HepG2 (cell line): ENCODE measurements around the gene DDC. TPM values are rescaled to one million over a fixed set of nuclear protein-coding genes. Genes with fewer than 3 reads are reported as not detected.
A peak's percentile ranks its signal among the peaks of the same experiment; 100 is the strongest.

Experiments
- BRCA1 ChIP-seq: sonication (generic); formaldehyde crosslinking; IDR thresholded peaks from 2 replicates; pipeline ENCODE4 v1.4.0; 2020; ENCODE audit warnings: missing genetic modification reagents
- CCAR2 ChIP-seq: fragments of 200-400 bp; formaldehyde crosslinking; optimal IDR thresholded peaks from 2 replicates; pipeline ENCODE3; 2018; ENCODE audit warnings: low read depth, mild to moderate bottlenecking, low read length, moderate library complexity
- CHD2 ChIP-seq: IDR thresholded peaks from 2 replicates; pipeline ENCODE4 v1.6.1; 2011; ENCODE audit warnings: low read depth, low read length, improper control_type of control experiment
- GTF3A ChIP-seq: sonication (generic); formaldehyde crosslinking; conservative IDR thresholded peaks from 2 replicates; pipeline ENCODE4 v1.4.0; 2020; ENCODE audit warnings: mild to moderate bottlenecking, missing genetic modification reagents
- HNRNPUL1 ChIP-seq: fragments of 200-400 bp; formaldehyde crosslinking; IDR thresholded peaks from 2 replicates; pipeline ENCODE4 v1.6.1; 2017; ENCODE audit warnings: low read depth, mild to moderate bottlenecking, low read length, moderate library complexity
- MXD3 ChIP-seq: IDR thresholded peaks from 2 replicates; pipeline ENCODE4 v1.6.1; 2016; ENCODE audit warnings: mild to moderate bottlenecking, missing biosample characterization, missing genetic modification reagents
- RAD21 ChIP-seq: fragments of 450-650 bp; formaldehyde crosslinking; IDR thresholded peaks from 2 replicates; pipeline ENCODE4 v1.5.0; 2020; ENCODE audit warnings: mild to moderate bottlenecking
- SIN3A ChIP-seq: IDR thresholded peaks from 2 replicates; pipeline ENCODE4 v1.6.1; 2011; ENCODE audit warnings: low read depth, mild to moderate bottlenecking, control low read depth, low read length, borderline replicate concordance
- ZBTB49 ChIP-seq: sonication (generic); formaldehyde crosslinking; IDR thresholded peaks from 2 replicates; pipeline ENCODE4 v1.4.0; 2020; ENCODE audit warnings: missing genetic modification reagents, borderline replicate concordance
- ZNF276 ChIP-seq: sonication (generic); formaldehyde crosslinking; IDR thresholded peaks from 2 replicates; pipeline ENCODE4 v1.4.0; 2020; ENCODE audit warnings: mild to moderate bottlenecking, low read depth, missing genetic modification reagents
- ZNF292 ChIP-seq: sonication (generic); formaldehyde crosslinking; IDR thresholded peaks from 2 replicates; pipeline ENCODE4 v1.8.1; 2022; ENCODE audit warnings: mild to moderate bottlenecking, low read depth, missing genetic modification reagents, borderline replicate concordance
- ZNF407 ChIP-seq: sonication (generic); formaldehyde crosslinking; IDR thresholded peaks from one replicate; pipeline ENCODE4 v1.5.1; 2020; ENCODE audit warnings: mild to moderate bottlenecking, missing genetic modification reagents; ENCODE audit errors: not compliant biosample characterization
- ZNF543 ChIP-seq: sonication (generic); formaldehyde crosslinking; IDR thresholded peaks from 2 replicates; pipeline ENCODE4 v1.4.0; 2020; ENCODE audit warnings: mild to moderate bottlenecking, missing genetic modification reagents
- polyA plus RNA-seq, 8 experiments: library from polyadenylated mRNA; depleted of rRNA in 3 of 8; stranded (reverse) in 7 of 8; unstranded in 1 of 8; fragments of >200 nt; fragmentation: Illumina TruSeq in 4 of 8; extraction: Trizol in 4 of 8; gene quantifications; 2 replicates each; pipeline versions ENCODE4 v1.2.1 to v1.2.3, GENCODE V29; 2011 to 2016; ENCODE audit warnings: low read depth in 4 of 8, missing spikeins in 1 of 8, mixed read lengths in 1 of 8; ENCODE audit not compliant: insufficient read depth in 1 of 8
- total RNA-seq, 5 experiments: library from RNA; depleted of rRNA; stranded (reverse); fragments of >200 nt; fragmentation: Illumina TruSeq; extraction: Trizol; gene quantifications; 2 replicates each; pipeline ENCODE4 v1.2.3, GENCODE V29; 2016; ENCODE audit warnings: low read depth in 1 of 5

DDC gene
- total and polyA plus RNA-seq, 2 of the 13 experiments (the other 11 are each of a cell fraction or from before 2014, with no cell fraction given) = 11.7 to 93.3 TPM

- TF ChIP-seq RAD21 (CRISPR knock-in tag) (no peak), HNRNPUL1 (no peak), BRCA1 (CRISPR knock-in tag) (no peak), MXD3 (CRISPR knock-in tag) (no peak), GTF3A (CRISPR knock-in tag) (no peak), ZNF276 (no peak), ZNF292 (CRISPR knock-in tag) (peak; percentile 79), ZNF543 (no peak), SIN3A (0 out of 2 replicates have a peak, but pooled peaks have one; percentile 39), CHD2 (no peak), ZNF407 (peak; percentile 32), CCAR2 (no peak), ZBTB49 (CRISPR knock-in tag) (no peak)
Observed at GRCh38 chr7:50591480-50592438, 26.6 kb upstream of the DDC start (continued).
